ENCODE measurements around the gene MATN1. TPM values are rescaled to one million over a fixed set of nuclear protein-coding genes. Genes with fewer than 3 reads are reported as not detected.

MATN1 gene
- polyA plus RNA-seq, 1 donor from 2014 or later, result 0.22 TPM

DNA sequence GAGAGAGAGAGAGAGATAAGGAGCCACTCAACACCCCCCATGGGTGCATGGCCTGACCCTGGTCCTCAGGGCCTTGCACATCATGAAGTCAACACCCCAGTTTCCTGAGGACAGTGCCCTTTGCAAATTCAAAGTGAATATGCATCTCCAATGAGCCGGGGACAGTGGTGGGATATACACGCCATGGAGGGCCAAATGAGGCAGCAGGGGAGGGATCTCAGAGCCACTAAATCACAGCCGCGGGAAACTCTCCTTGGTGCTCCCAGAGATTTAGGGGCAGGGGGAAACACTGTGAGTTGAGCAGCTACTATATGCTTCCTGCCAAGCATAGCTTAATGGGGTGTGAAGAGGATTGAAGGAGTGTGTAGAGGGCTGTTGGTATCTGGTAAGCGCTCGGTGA is 35.5 kb downstream of the MATN1 start:
- Histone ChIP-seq H3K36me3 (ENCODE audit: insufficient read depth, low read length) (no peaks in the 10 kb centered on the region), H3K27ac (ENCODE audit: low read length) (no peak overlapping the region), H3K4me2 (ENCODE audit: low read length) (no peak overlapping the region), H3K4me3 (ENCODE audit: low read length) (no peak overlapping the region), H3K9me3 (ENCODE audit: low read length) (no peaks in the 10 kb centered on the region), H3F3A (ENCODE audit: insufficient read depth, low read length, poor library complexity, severe bottlenecking) (no peaks in the 10 kb centered on the region), H4K20me1 (ENCODE audit: insufficient read depth) (no peaks in the 10 kb centered on the region), H3K9me2 (ENCODE audit: insufficient read depth, low read length) (no peaks in the 10 kb centered on the region), H2AFZ (ENCODE audit: low read depth, low read length) (no peak overlapping the region), H3K9ac (ENCODE audit: low read length) (no peak overlapping the region), H3K79me2 (replicated peaks; ENCODE audit: insufficient read depth, low read length) (no peaks in the 10 kb centered on the region), H3K27me3 (ENCODE audit: insufficient read depth, low read depth, low read length) (peaks cover 18% of the 10 kb centered on the region)
- TF ChIP-seq POLR2AphosphoS5 (IDR thresholded peaks at IDR 0.05) (no peak), SMC3 (conservative IDR thresholded peaks at IDR 0.05; ENCODE audit: poor library complexity) (no peak), RAD21 (conservative IDR thresholded peaks at IDR 0.05) (no peak), TAF1 (IDR thresholded peaks at IDR 0.05; ENCODE audit: low read depth) (no peak), EP300 (conservative IDR thresholded peaks at IDR 0.05; ENCODE audit: poor library complexity, severe bottlenecking) (no peak), EZH2 (IDR thresholded peaks at IDR 0.05; ENCODE audit: borderline replicate concordance, insufficient read depth, low read length, poor library complexity, severe bottlenecking) (no peak), MXI1 (conservative IDR thresholded peaks at IDR 0.05; ENCODE audit: poor library complexity, severe bottlenecking) (no peak)
- TF ChIP-seq, protein P1, sequence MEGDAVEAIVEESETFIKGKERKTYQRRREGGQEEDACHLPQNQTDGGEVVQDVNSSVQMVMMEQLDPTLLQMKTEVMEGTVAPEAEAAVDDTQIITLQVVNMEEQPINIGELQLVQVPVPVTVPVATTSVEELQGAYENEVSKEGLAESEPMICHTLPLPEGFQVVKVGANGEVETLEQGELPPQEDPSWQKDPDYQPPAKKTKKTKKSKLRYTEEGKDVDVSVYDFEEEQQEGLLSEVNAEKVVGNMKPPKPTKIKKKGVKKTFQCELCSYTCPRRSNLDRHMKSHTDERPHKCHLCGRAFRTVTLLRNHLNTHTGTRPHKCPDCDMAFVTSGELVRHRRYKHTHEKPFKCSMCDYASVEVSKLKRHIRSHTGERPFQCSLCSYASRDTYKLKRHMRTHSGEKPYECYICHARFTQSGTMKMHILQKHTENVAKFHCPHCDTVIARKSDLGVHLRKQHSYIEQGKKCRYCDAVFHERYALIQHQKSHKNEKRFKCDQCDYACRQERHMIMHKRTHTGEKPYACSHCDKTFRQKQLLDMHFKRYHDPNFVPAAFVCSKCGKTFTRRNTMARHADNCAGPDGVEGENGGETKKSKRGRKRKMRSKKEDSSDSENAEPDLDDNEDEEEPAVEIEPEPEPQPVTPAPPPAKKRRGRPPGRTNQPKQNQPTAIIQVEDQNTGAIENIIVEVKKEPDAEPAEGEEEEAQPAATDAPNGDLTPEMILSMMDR (IDR thresholded peaks at IDR 0.05; ENCODE audit: poor library complexity, severe bottlenecking), result no peak
- TF ChIP-seq, protein P2, sequence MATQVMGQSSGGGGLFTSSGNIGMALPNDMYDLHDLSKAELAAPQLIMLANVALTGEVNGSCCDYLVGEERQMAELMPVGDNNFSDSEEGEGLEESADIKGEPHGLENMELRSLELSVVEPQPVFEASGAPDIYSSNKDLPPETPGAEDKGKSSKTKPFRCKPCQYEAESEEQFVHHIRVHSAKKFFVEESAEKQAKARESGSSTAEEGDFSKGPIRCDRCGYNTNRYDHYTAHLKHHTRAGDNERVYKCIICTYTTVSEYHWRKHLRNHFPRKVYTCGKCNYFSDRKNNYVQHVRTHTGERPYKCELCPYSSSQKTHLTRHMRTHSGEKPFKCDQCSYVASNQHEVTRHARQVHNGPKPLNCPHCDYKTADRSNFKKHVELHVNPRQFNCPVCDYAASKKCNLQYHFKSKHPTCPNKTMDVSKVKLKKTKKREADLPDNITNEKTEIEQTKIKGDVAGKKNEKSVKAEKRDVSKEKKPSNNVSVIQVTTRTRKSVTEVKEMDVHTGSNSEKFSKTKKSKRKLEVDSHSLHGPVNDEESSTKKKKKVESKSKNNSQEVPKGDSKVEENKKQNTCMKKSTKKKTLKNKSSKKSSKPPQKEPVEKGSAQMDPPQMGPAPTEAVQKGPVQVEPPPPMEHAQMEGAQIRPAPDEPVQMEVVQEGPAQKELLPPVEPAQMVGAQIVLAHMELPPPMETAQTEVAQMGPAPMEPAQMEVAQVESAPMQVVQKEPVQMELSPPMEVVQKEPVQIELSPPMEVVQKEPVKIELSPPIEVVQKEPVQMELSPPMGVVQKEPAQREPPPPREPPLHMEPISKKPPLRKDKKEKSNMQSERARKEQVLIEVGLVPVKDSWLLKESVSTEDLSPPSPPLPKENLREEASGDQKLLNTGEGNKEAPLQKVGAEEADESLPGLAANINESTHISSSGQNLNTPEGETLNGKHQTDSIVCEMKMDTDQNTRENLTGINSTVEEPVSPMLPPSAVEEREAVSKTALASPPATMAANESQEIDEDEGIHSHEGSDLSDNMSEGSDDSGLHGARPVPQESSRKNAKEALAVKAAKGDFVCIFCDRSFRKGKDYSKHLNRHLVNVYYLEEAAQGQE (IDR thresholded peaks at IDR 0.05; ENCODE audit: borderline replicate concordance), result no peak

DNA sequence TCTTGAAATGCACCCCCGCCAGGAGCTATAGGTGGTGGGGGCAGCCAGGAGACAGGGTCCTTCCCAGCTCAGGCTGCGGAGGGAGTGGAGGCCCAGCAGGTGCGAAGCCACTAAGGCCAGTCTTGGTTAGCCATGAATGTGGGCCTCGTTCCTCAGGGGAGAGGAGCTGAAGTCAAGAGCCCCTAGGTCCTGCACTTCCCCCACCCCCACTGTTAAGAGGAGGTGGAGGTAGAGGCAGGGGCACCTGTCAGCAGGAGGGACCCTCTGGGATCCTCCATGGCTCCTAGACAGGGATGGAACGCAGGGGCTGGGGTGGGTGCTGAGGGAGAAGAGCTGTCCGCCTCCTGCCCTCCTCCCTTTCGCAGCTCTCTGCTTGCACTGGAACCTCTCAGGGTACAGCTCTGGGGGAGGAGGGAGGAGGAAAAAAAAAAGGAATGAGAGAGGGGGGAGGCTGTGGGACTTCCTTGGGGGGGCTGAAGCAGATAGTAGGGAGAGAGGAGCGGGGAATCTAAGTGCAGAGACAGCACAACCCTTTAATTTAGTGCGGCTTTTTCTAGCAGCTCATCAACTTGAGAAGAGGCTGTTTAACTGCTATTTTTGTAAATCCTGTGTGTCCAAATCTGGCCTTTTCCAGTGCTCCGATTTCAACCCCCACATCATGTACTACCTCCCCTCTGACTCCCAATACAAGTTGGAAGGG is 37.0 kb downstream of the MATN1 start:
- H3K79me2 ChIP-seq (replicated peaks; ENCODE audit: insufficient read depth, low read length), result no peaks in the 10 kb centered on the region
- H3K27me3 ChIP-seq (ENCODE audit: insufficient read depth, low read depth, low read length), result peaks cover 18% of the 10 kb centered on the region
- no peak overlapping the region for H3K27ac ChIP-seq (ENCODE audit: low read length)
- no peaks in the 10 kb centered on the region for H4K20me1 ChIP-seq (ENCODE audit: insufficient read depth)
- H3K9me3 ChIP-seq (ENCODE audit: low read length), result no peaks in the 10 kb centered on the region
- no peak overlapping the region for H3K9ac ChIP-seq (ENCODE audit: low read length)
- no peak overlapping the region for H2AFZ ChIP-seq (ENCODE audit: low read depth, low read length)
- H3K36me3 ChIP-seq (ENCODE audit: insufficient read depth, low read length), result no peaks in the 10 kb centered on the region
- H3K9me2 ChIP-seq (ENCODE audit: insufficient read depth, low read length), result no peaks in the 10 kb centered on the region
- no peak for TF ChIP-seq MXI1 (conservative IDR thresholded peaks at IDR 0.05; ENCODE audit: poor library complexity, severe bottlenecking)
- no peak for TF ChIP-seq SMC3 (conservative IDR thresholded peaks at IDR 0.05; ENCODE audit: poor library complexity)
- TF ChIP-seq RAD21 (conservative IDR thresholded peaks at IDR 0.05), result no peak
- TF ChIP-seq EZH2 (IDR thresholded peaks at IDR 0.05; ENCODE audit: borderline replicate concordance, insufficient read depth, low read length, poor library complexity, severe bottlenecking), result no peak
- TF ChIP-seq, protein P1 (IDR thresholded peaks at IDR 0.05; ENCODE audit: poor library complexity, severe bottlenecking), result no peak
- no peak for TF ChIP-seq TAF1 (IDR thresholded peaks at IDR 0.05; ENCODE audit: low read depth)
- TF ChIP-seq POLR2AphosphoS5 (IDR thresholded peaks at IDR 0.05), result no peak
- no peaks in the 10 kb centered on the region for H3F3A ChIP-seq (ENCODE audit: insufficient read depth, low read length, poor library complexity, severe bottlenecking)
- no peak overlapping the region for H3K4me2 ChIP-seq (ENCODE audit: low read length)
- H3K4me3 ChIP-seq (ENCODE audit: low read length), result no peak overlapping the region

Measured in neural cell (in vitro differentiated cells).